Hematopoietic multipotent progenitor cell treated with erythropoietin and hydrocortisone succinate and interleukin-3 and kit ligand, for 8 days (in vitro differentiated cells): Measurements from ENCODE around the gene TBX1.
"Not testable (repeated sequence)": the region's sequence is repeated elsewhere in the genome, so short reads cannot be mapped to it uniquely, and the experiment has no call there.

Experiments
- DNase-seq: peaks from one replicate; pipeline ENCODE4 v3.0.0-alpha.2; 2015

TBX1 gene

DNA sequence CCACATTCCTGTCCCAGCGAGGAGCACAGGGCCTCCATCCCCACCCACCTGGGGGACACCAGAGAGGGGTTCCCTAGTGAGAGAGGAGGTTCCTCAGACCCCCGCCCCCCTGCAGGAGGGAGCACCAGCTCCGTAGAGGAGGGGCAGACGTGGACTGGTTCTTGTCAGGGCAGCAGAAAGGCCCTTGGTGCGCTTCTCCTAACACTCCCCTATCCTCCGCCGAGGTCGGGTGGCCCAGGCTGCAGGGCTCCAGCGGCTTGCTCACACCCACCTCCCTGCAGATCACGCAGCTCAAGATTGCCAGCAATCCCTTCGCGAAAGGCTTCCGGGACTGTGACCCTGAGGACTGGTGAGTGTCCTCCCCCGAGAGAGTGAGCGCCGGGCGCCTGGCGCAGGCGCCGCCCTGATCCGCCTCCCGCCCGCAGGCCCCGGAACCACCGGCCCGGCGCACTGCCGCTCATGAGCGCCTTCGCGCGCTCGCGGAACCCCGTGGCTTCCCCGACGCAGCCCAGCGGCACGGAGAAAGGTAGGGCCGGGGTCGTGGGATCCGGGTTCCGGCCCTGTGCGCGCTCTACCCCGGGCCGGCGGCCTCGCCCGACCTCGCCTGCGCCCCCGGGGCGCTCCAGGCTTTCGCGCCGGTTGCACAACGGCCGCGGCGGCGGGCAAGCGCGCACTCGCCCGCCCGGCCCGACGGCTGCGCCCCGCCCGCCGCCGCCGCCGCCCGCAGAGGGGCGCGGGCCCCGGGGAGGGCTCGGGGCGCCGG, 5.1 kb downstream of the TBX1 start:
- DNase-seq: no peak

DNA sequence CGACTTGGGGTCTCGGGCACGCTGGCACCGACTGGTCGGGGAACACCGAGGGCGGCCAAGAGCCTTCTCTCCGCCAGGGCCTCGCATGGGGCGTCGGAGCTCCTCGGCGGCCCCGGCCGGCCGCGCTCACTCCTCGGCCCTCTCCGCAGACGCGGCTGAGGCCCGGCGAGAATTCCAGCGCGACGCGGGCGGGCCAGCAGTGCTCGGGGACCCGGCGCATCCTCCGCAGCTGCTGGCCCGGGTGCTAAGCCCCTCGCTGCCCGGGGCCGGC, 5.6 kb downstream of the TBX1 start:
- no peak for DNase-seq

DNA sequence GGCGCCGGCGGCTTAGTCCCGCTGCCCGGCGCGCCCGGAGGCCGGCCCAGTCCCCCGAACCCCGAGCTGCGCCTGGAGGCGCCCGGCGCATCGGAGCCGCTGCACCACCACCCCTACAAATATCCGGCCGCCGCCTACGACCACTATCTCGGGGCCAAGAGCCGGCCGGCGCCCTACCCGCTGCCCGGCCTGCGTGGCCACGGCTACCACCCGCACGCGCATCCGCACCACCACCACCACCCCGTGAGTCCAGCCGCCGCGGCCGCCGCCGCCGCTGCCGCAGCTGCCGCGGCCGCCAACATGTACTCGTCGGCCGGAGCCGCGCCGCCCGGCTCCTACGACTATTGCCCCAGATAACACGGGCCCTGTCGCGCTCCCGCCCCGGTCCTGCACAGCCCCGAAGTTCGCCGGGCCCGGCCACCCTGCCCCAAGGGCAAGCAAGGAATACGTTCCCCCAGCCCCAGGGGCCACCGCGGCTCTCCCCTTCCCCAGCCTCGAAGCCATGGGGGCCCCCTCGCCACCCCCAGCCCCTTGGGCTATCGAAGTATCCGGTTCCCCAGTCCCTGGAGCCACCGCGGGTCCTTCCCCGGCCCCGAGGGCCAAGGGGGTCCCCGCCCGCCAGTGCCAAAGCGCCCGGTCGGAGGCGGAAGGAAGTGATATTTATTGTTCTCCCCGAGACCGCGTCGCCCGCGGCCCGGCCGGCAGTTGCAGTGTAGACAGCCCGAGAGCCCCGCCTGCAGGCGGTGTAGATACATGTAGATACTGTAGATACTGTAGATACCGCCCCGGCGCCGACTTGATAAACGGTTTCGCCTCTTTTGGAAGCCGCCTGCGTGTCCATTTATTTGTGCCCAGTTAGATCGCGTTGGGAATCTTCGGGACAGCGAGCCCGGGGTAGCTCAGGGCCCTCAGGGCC, 6.2 kb downstream of the TBX1 start:
- DNase-seq: peak; percentile 51

DNA sequence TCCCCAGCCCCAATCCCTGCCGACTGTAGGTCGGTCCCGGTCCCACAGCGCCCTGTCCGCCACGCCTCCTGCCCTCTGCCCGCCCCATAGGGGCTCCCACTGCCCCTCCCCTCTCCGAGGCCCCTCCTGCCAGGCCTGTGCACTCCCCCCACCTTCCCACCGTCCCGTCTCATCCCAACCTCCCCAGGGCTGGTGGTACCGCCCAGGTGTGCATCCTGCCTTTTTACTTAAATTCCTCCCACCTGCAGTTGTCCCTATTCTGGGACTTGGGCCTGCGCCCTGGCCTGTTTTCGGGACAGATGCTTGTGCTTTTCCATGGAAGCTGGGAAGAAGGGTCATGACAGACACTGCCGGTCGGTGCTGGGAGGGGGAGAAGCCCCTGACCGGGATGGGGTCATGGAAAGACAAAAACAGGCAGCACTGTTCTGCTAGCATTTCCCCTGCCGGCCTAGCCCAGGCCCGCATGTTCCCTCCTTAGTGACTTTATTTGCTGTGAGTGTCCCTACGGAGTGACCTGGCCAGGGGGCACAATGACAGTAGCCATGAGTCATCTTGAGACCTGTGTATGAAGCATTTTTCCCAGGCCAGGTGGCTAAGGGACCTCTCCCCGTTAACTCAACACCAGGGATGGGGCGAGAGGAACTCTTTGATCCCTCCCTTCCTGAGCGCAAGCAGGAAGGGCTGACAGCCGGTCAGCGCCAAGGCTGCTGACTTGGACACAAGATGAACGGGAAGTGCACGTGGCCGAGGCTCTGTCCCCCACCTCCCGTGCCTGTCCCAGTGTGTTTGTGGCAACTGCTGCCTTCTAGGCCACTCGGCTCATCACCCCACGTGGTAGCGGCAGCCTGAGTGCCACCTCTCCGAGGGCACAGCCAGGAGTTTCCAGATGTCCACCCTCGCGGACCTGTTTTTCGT, 7.1 kb downstream of the TBX1 start:
- no peak for DNase-seq

DNA sequence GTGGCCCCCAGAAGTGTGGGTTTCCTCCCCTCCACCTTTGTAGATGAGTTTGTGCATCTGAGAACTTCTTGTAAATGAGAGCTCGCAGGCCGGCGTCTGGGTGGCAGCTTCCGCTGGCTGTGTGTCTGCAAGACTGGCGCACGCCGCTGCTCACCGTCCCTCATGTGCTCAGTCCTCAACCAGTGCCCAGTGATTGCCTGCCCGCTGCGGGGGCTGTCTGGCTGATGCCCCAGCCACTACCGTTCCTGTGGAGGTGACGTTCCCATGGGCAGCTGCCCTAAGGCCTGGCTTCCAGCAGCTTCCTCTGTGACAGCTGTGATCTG, 8.8 kb downstream of the TBX1 start:
- DNase-seq: no peak

DNA sequence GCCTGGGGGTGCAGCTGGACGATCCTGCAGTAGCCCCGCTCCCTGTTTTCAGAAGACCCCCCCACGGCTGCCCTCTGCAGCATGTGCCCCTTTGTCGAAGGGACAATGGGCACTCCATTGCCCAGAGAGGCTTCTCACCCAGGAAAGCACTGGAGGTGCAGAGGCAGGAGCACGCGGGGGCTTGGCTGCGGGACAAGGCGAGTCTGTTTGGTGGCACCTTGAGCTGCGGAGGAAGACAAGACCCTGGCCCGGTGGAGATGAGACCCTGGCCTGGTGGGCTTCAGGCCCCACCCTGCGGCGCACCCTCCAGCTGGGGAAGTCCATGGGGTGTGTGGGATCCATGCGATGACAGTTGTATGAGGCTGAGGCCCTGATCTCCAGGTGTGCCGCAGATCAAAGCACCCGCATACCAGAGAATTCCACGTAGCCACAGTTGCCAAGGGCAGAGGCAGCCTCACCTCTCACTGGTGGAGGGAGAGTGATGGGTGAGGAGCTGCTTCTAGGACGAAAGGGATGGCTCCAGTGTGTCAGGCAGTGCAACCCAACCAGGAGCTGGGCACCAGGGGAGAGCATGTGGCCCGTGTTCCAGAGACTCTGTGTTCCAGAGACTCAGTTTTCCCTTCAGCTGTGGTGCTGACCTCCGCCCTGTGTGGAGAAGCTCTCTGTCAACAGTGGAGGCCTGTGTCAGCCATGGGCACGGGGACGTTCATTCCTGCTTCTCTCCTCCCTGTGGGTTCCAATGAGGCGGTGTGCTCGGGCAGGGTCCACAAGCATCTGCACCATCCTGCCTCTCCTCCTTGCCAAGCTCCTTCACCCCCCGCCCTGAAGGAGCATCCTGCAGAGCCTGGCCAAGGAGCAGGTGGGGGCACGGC, 10.0 kb downstream of the TBX1 start:
- DNase-seq: no peak

DNA sequence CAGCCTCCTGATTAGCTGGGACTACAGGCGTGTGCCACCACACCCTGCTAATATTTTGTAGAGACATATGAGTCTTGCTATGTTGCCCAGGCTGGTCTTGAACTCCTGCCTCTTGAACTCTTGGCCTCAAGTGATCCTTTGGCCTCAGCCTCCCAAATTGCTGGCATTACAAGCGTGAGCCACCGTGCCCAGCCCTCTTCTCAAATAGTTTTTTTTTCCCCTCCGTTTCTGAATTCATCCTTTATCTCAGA, 11.8 kb downstream of the TBX1 start:
- no peak for DNase-seq

DNA sequence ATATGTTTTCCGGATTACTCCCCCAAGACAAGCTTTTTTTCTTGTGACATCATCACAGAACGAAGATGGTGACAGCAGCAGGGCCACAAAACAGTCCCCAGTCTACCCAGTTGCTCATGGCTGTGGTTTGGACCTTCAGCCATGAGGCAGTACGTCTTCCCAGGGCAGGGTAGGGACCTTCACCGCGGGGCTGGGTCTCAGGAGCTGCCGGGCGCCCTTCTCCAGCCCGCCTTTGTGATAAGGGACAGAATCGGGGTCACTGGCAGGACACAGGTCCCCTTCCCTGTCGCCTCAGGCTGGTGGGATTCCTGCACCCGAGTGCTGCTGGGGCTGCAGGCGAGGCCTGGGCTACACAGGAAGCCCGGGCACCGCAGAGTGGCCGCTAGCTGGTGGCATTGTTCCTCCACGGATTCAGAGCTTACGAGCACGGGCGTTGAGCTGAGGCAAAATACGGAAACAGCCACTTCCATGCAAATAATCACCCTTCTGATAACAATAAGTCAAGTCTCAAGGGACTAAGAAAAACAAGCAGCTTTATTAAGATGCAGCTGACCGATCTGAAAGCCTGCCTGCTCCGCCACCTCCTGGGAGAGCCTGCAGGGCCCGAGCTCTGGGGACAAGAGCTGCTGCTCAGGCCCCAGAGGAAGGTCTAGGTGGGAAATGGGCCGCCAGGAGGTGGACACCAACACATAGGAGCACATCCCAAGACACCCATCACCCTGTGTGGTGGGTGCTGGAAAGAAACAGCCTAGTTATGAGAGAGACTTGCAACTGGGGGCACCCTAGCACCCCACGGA, 12.3 kb downstream of the TBX1 start:
- peak; percentile 20 for DNase-seq

DNA sequence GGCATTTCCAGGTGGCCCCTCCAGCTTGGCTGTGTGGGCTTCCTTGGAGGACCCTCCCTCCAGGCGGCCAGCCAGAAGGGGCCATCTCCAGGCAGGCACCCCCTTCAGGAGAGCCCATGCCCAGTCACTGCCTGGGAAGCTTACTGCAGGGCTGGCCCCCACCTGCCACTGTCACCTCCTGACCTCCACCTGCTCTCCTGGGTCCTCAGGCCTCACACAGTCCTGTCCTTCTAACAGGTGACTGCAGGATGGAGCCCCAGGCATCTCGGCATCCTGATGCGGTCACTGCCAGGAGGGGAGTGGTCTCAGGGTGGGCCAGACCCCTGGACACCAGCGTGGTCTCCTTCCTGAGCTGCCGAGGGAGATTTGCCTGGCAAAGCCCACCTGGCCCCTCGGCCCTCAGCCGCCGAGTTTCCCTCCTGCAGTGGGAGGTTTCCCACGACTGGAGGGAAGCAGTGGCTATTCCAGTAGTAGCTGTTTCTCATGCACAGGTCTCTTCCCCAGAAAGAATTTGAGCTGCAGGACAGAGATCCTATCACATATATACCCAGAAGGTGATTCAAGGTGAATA, 13.0 kb downstream of the TBX1 start:
- DNase-seq: no peak

DNA sequence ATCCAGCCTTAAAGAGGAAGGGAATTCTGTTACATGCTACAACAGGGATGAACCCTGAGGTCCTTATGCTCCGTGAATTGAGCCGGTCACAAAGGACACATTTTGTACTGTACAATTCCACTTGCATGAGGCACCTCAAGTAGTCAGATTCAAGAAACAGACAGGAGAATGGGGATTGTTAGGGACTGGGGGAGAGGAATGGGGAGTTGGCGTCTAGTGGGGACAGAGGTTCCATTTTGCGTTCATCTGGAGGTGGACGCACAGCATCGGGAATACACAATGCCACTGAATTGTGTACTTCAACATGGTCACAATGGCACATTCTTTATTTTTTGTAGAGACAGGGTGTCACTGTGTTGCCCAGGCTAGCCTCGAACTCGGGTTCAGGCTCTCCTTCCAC, 14.1 kb downstream of the TBX1 start:
- DNase-seq: no peak

DNA sequence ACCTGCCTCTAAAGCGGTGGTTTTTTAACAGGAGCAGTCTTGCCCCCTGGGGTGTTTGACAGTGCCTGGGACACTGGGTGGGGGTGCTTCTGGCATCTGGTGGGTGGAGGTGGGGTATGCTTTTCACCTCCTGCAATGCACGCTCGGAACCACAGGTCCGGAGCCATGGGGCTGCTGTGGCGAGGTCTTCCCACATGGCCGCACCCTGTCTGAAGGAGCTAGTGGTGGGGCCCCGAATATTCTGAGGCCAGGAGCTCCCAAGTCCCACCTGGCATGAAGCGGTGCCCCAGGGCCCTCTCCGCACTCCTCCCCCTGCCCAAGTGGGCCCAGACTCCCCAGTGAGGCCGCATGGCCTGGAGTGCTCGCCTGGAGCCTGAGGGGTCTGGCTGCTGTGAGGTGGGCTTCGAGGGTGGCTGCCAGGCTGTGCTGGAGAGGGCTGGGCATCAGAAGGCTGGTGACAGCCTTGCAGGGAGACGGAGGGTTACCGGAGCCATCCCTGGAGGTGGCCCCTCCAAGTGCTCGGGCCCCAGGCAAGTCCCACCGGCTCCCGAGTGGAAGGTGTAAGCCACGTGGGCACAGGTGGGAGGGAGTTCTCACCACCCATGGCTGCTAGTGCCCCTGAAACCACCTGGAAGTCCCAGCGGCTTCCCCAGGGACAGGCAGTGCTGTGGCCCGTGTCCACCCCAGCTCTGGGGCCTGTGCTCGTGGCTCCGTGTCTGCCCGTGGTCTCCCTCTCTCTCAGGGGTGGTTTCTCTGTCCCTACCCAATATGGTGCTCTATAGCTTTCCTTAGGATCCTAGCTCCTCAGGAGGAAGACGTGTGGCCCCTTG, 15.1 kb downstream of the TBX1 start:
- no peak for DNase-seq

DNA sequence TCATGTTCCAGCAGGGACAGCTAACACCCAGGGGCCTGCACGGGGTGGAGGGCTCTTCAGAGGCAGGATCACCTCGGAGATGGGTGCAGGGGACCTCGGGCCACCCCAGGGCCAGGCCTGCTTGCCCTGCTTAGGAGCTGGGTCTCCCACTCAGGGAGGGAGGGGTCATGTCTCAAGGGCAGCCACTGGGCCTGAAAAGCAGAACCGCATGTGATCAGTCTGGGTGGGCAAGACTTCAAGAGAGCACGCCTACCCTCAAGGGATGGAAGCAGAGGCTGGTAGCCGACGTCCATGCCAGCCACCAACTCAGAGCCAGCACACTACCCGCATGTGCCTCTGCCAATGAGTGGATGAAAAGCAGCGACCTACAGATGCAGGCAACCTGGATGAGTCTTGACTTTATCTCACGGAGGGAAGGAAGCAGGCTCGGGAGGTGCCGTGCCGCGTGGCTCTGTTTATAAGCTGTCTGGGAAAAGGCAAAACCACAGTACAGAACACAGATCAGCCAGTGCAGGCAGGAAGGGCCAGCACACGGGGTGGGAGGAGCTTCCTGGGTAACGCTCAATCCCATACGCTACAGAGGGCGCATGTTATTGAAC, 16.0 kb downstream of the TBX1 start:
- DNase-seq: peak; percentile 39

DNA sequence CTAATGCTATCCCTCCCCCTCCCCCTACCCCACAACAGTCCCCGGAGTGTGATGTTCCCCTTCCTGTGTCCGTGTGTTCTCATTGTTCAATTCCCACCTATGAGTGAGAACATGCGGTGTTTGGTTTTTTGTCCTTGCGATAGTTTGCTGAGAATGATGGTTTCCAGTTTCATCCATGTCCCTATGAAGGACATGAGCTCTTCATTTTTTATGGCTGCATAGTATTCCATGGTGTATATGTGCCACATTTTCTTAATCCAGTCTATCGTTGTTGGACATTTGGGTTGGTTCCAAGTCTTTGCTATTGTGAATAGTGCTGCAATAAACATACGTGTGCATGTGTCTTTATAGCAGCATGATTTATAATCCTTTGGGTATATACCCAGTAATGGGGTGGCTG, 16.6 kb downstream of the TBX1 start:
- DNase-seq: not testable (repeated sequence)

DNA sequence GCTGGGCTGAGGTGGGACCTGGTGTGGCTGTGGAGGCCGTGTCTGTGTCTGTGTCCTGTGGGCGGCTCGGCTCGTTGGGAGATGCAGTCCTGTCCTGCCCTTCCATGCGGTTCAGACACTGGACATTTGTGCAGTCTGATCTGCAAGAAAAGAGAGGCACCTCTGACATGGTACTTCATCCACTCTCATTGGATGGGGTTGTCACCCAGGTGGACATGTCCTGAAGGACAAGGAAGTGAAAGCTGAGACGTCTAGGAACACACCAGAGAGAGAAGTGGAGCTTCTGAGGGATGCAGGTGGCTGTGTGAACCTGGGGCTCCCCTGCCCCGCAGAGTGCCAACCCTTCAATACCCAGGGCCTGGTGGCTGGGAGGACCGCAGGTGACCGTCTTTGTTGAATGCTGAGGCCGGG, 18.4 kb downstream of the TBX1 start:
- DNase-seq: no peak

DNA sequence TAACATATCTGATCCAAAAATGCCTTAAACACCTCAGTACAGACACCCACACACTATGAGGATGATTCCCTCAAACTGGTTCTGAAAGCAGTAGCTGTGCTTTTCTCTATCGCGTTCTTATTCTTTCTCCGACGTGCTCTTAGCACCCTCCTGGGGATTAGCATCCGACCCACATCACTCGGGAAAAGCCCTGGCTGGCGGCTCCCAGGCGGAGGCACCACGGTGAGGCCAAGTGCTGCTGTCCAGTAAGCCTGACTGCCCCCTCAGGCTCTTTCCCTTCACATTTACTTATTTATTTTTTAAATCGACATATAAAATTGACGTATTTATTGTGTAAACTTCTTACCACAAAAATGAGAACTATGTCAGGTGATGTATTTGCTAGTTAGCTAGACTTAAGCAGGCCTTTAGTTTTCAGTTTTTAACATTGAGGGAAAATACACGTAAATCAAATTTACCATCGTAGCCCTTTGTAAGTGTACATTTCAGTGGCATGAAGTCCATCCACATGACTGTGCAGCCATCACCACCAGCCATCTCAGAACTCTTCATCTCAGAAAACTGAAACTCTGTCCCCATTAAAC, 19.2 kb downstream of the TBX1 start:
- no peak for DNase-seq

DNA sequence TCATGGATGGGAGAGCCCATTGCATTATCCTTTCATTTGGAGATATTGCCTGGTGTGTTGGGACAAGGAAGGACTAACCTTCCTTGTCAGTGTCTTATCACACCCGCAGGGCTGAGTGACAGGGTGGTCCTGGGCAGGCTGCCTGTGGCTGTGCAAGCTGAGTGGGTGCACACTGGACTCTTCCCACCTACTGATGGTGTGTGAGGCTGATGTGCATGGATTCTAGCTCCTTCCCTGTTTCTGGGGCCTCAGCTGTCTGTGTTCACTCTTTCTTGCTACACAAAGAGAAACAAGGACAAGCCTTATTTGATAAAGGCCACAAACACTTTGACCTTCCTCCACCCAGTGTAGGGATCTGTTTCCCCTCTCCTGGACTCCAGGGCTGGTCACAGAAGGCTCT, 22.0 kb downstream of the TBX1 start:
- DNase-seq: no peak

DNA sequence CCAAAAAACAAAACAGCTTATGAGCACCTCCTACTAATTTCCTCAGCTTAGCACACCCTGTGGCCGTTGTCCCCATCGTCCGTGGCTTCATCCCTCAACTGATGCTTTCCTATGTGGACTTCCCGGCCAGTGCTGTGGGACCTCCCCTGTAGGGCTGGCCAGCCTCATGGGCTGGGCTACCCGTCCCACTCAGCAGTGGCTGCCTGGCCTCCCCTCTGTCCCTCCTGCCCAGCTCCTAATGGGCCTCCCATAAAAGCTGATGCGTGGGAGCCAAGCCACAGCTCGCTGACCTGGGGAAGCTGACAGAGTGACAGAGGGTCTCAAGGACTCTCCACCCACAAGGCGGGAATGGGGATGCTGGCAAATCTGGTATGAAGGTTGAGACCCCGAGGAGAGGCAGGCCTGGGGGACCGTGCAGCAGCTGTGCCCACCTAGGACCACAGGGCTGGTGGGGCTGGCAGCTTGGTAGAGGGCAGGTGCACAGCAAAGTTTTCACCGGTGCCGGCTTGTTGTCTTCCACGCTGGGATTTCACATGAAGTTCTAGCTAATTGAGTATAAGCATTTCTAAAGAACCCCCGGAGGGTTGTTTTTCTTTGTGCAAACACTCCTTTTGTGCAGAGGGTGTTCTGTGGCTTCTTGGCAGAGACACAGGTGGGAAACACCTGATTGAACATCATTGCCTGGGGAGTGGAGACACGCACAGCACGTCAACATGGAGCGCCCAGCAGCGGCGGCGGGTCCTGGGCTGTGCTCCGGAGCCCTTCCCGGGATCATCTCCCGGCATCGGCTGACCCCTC, 23.2 kb downstream of the TBX1 start:
- no peak for DNase-seq

DNA sequence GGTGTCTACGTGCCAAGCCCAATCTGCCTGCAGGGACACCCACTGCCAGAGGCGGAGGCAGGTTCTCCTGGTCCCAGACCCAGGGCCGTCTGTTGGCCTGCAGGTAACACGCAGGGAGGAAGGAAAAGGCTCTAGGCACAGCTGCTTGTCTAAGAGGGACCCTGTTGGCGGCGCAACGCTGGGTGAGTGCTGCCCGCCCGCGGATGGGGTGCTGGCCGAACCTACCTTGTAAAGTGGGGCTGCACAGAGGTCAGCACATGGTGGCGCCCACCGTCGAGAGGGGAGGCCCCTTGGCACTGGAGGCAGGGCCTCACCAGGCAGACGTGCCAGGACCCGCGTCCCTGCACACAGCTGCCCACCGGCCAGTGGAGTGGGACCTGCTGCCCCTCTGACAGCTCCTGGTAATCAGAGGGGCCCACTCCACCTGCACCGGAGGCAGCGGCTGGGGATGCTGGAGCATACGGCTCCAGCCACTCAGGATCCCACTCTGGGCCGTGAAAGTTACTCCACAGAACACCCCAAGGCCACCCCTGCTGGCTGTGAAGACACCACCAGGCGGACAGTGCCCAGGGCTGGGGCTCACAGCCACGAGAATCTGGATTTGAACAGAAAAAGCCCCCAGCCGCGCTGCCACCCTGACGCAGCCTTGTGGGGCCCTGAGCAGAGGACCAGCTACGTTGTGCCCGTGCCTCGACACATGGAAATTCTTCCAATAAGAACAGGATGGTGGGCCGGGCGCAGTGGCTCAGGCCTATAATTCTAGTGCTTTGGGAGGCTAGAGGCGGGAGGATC, 24.0 kb downstream of the TBX1 start:
- no peak for DNase-seq
